ENCODE results near the gene STX1B. TPM values are rescaled to one million over a fixed set of nuclear protein-coding genes. Genes with fewer than 3 reads are reported as not detected.
A peak's percentile ranks its signal among the peaks of the same experiment; 100 is the strongest.

Gene STX1B
- total RNA-seq, 1 experiment from 2014 or later: 3.7 TPM

DNA sequence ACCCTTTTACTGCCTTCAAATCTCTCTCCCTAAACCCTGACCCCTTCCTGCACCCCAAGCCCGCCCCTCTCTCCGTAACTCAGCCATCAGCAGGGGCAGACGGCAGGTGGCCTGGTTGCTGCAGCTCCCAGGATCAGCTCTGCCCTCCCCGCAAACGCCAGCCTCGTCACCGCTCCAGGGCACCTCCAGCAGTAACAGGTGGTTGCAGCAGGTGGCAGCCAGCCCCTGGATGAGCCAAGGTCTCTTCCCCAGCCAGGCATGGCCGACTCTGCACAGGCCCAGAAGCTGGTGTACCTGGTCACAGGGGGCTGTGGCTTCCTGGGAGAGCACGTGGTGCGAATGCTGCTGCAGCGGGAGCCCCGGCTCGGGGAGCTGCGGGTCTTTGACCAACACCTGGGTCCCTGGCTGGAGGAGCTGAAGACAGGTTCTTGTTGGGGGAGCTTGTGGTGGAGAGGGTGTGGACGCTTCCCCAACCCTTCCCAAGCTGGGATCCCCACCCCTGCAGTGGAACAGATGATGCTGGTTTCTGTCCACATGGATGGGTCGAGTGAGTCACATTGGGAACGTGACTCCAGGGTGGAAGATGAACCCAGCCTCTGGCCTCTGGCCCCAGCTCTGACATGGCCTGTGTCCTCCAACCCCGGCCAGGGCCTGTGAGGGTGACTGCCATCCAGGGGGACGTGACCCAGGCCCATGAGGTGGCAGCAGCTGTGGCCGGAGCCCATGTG, 24.9 kb downstream of the STX1B start:
- Histone ChIP-seq H3K9me3 (ENCODE audit: control insufficient read depth, insufficient read depth, low read depth, low read length) (no peaks in the 10 kb centered on the region), H3K27ac (ENCODE audit: low read length) (no peak overlapping the region), H3K4me1 (ENCODE audit: control insufficient read depth, insufficient read depth, low read length) (peaks cover 9% of the 10 kb centered on the region), H3K4me3 (ENCODE audit: low read depth in 2 of 2, low read length in 2 of 2) (peak overlapping the region; percentile 4 to 39; a peak in 2 of 4 replicates), H3K27me3 (ENCODE audit: control insufficient read depth, insufficient read depth, low read length) (no peaks in the 10 kb centered on the region), H3K36me3 (ENCODE audit: control insufficient read depth, insufficient read depth, low read length) (no peaks in the 10 kb centered on the region)
- CTCF ChIA-PET: interaction anchor here (0.6 to 1.2 kb wide), 4 partner anchors 9 to 157 kb away, joined by 3 to 4 read pairs (median 4); no protein-coding TSS in a partner anchor
- TF ChIP-seq TCF7L2 (IDR thresholded peaks at IDR 0.05; ENCODE audit: low read depth, low read length) (no peak), SIN3A (IDR thresholded peaks at IDR 0.05; ENCODE audit: borderline replicate concordance, insufficient read depth, low read depth, low read length) (no peak), POLR2AphosphoS5 (IDR thresholded peaks at IDR 0.05; ENCODE audit: low read depth, low read length) (no peak)
- TF ChIP-seq, protein P1, sequence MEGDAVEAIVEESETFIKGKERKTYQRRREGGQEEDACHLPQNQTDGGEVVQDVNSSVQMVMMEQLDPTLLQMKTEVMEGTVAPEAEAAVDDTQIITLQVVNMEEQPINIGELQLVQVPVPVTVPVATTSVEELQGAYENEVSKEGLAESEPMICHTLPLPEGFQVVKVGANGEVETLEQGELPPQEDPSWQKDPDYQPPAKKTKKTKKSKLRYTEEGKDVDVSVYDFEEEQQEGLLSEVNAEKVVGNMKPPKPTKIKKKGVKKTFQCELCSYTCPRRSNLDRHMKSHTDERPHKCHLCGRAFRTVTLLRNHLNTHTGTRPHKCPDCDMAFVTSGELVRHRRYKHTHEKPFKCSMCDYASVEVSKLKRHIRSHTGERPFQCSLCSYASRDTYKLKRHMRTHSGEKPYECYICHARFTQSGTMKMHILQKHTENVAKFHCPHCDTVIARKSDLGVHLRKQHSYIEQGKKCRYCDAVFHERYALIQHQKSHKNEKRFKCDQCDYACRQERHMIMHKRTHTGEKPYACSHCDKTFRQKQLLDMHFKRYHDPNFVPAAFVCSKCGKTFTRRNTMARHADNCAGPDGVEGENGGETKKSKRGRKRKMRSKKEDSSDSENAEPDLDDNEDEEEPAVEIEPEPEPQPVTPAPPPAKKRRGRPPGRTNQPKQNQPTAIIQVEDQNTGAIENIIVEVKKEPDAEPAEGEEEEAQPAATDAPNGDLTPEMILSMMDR (IDR thresholded peaks at IDR 0.05): no peak
- TF ChIP-seq, protein P2, sequence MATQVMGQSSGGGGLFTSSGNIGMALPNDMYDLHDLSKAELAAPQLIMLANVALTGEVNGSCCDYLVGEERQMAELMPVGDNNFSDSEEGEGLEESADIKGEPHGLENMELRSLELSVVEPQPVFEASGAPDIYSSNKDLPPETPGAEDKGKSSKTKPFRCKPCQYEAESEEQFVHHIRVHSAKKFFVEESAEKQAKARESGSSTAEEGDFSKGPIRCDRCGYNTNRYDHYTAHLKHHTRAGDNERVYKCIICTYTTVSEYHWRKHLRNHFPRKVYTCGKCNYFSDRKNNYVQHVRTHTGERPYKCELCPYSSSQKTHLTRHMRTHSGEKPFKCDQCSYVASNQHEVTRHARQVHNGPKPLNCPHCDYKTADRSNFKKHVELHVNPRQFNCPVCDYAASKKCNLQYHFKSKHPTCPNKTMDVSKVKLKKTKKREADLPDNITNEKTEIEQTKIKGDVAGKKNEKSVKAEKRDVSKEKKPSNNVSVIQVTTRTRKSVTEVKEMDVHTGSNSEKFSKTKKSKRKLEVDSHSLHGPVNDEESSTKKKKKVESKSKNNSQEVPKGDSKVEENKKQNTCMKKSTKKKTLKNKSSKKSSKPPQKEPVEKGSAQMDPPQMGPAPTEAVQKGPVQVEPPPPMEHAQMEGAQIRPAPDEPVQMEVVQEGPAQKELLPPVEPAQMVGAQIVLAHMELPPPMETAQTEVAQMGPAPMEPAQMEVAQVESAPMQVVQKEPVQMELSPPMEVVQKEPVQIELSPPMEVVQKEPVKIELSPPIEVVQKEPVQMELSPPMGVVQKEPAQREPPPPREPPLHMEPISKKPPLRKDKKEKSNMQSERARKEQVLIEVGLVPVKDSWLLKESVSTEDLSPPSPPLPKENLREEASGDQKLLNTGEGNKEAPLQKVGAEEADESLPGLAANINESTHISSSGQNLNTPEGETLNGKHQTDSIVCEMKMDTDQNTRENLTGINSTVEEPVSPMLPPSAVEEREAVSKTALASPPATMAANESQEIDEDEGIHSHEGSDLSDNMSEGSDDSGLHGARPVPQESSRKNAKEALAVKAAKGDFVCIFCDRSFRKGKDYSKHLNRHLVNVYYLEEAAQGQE (IDR thresholded peaks at IDR 0.05; ENCODE audit: insufficient read depth in 1 of 2, low read depth in 2 of 2, low read length in 1 of 2): no peak
- intact Hi-C loops (cut with micrococcal nuclease; ENCODE audit: unreplicated experiment): loop anchor here (5.0 kb wide), 1 partner anchor 112 kb away; no protein-coding TSS in a partner anchor
- in situ Hi-C loops (cut with HindIII; ENCODE audit: low pct_unique_long_range_greater_than_20kb, low sequenced_read_pairs): no loop called here
- DNase-seq (ENCODE audit: low read depth, low spot score): no peak
- peak; percentile 54 for ATAC-seq
- BruUV-seq (replicated peaks): no TSS peak
- POLR2A ChIA-PET: interaction anchor here (0.6 kb wide), 1 partner anchor 139 kb away, joined by 4 read pairs; no protein-coding TSS in a partner anchor

DNA sequence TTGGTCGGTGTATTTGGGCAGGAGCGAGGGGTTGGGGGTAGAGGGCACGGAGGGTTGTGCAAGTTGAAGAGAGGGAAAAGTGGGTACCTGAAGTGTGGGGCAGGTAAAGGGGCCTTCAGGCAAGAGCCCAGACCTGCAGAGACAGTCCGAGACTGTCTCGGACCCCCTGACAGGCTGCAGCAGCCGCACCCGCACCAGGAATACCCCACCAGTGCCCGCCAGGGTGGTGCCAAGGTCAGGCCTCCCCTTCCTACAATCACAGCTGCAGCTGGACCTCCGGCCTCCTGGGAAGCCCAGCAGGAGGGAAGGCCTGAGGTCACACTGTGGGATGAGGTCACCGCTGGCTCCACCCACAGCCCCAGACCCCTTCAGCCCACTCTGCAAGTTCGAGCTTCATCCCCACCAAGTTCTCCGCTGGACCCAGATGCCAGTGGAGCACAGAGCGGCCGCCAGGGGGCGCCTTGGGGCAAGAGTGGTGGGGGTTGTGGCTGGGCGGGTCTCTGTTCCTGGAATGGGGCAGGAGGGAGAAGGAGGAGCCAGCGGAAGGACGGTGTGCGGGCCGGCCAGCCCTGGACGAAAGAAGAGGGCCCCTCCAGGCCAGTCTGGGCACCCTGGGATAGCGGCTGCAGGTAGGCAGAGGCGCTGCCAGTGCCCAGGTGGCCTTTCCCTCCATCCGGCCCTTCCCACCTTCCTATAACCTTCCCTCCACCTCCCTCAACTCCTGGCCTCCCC, 25.6 kb downstream of the STX1B start, which contains the start of gene HSD3B7:
HSD3B7 (plus strand) TSS at position 539 of the 732 bp plus-strand sequence. CDS start 452 bp downstream, outside the sequence.
- DNase-seq (ENCODE audit: low read depth, low spot score) (peak; percentile 51), ATAC-seq (peak; percentile 90)
- POLR2A ChIA-PET: no interaction called here
- TF ChIP-seq, protein P1 (IDR thresholded peaks at IDR 0.05): peak; percentile 97
- TF ChIP-seq POLR2AphosphoS5 (IDR thresholded peaks at IDR 0.05; ENCODE audit: low read depth, low read length) (peak; percentile 72; the same call in 1 of the 2 replicates), TCF7L2 (IDR thresholded peaks at IDR 0.05; ENCODE audit: low read depth, low read length) (no peak)
- no peak within 1 kb of the TSS for H3K27ac ChIP-seq (ENCODE audit: low read length)
- peaks cover 3% of the 10 kb centered on the region; the same call in 1 of the 2 replicates for H3K36me3 ChIP-seq (ENCODE audit: control insufficient read depth, insufficient read depth, low read length)
- H3K9me3 ChIP-seq (ENCODE audit: control insufficient read depth, insufficient read depth, low read depth, low read length): no peaks in the 10 kb centered on the region
- intact Hi-C loops (cut with micrococcal nuclease; ENCODE audit: unreplicated experiment) (loop anchor here (5.0 kb wide), 1 partner anchor 112 kb away; no protein-coding TSS in a partner anchor), in situ Hi-C loops (cut with HindIII; ENCODE audit: low pct_unique_long_range_greater_than_20kb, low sequenced_read_pairs) (no loop called here)
- H3K4me1 ChIP-seq (ENCODE audit: control insufficient read depth, insufficient read depth, low read length): peaks cover 9% of the 10 kb centered on the region
- H3K4me3 ChIP-seq (ENCODE audit: low read depth in 2 of 2, low read length in 2 of 2): peak within 1 kb of the TSS; percentile 4 to 39; a peak in 2 of 4 replicates
- CTCF ChIA-PET: interaction anchor here (0.6 to 1.2 kb wide), 5 partner anchors 10 to 157 kb away, joined by 3 to 4 read pairs (median 3); partner anchors contain the start of genes ZNF646 and ZNF668
- no peaks in the 10 kb centered on the region for H3K27me3 ChIP-seq (ENCODE audit: control insufficient read depth, insufficient read depth, low read length)
- BruUV-seq (replicated peaks): no TSS peak

All from Panc1 (cell line).